ENCODE data around the gene CLEC7A.

CLEC7A gene

GRCh38 chr12:10140001-10140400 is 10.0 kb upstream of the CLEC7A start:
- H3K9ac ChIP-seq (ENCODE audit: low read length): no peak overlapping the region
- no peak overlapping the region for H3K27ac ChIP-seq (ENCODE audit: low read depth, low read length)
- no peaks in the 10 kb centered on the region for H3K27me3 ChIP-seq (ENCODE audit: control insufficient read depth, insufficient read depth, low read length)
- H3K4me3 ChIP-seq (ENCODE audit: low read depth, low read length): no peak overlapping the region
- H3K36me3 ChIP-seq (ENCODE audit: control insufficient read depth, insufficient read depth, low read length): no peaks in the 10 kb centered on the region
- H3K9me3 ChIP-seq (ENCODE audit: control insufficient read depth, insufficient read depth, low read depth, low read length): peaks cover 8% of the 10 kb centered on the region; the same call in 1 of the 2 replicates
- no peaks in the 10 kb centered on the region for H3K4me1 ChIP-seq (ENCODE audit: control insufficient read depth, insufficient read depth, low read length)

- Histone ChIP-seq H3K4me1 (ENCODE audit: control insufficient read depth, insufficient read depth, low read length) (peaks cover 17% of the 10 kb centered on the region), H3K36me3 (ENCODE audit: control insufficient read depth, insufficient read depth, low read length) (no peaks in the 10 kb centered on the region), H3K9me3 (ENCODE audit: control insufficient read depth, insufficient read depth, low read depth, low read length) (peaks cover 8% of the 10 kb centered on the region; the same call in 1 of the 2 replicates), H3K4me3 (ENCODE audit: low read depth, low read length) (no peak overlapping the region), H3K27ac (ENCODE audit: low read depth, low read length) (no peak overlapping the region), H3K27me3 (ENCODE audit: control insufficient read depth, insufficient read depth, low read length) (no peaks in the 10 kb centered on the region), H3K9ac (ENCODE audit: low read length) (no peak overlapping the region)
Observed at GRCh38 chr12:10136637-10137205, 6.7 kb upstream of the CLEC7A start.

GRCh38 chr12:10135126-10135525 is 5.1 kb upstream of the CLEC7A start:
- Histone ChIP-seq H3K9me3 (ENCODE audit: control insufficient read depth, insufficient read depth, low read depth, low read length) (peaks cover 8% of the 10 kb centered on the region; the same call in 1 of the 2 replicates), H3K4me3 (ENCODE audit: low read depth, low read length) (no peak overlapping the region), H3K4me1 (ENCODE audit: control insufficient read depth, insufficient read depth, low read length) (peaks cover 29% of the 10 kb centered on the region), H3K36me3 (ENCODE audit: control insufficient read depth, insufficient read depth, low read length) (no peaks in the 10 kb centered on the region), H3K27me3 (ENCODE audit: control insufficient read depth, insufficient read depth, low read length) (no peaks in the 10 kb centered on the region), H3K9ac (ENCODE audit: low read length) (no peak overlapping the region), H3K27ac (ENCODE audit: low read depth, low read length) (no peak overlapping the region)

- peak overlapping the region; percentile 61 for H3K27ac ChIP-seq (ENCODE audit: low read depth, low read length)
Observed at GRCh38 chr12:10132850-10133370, 2.9 kb upstream of the CLEC7A start.

GRCh38 chr12:10131111-10131690 is 1.2 kb upstream of the CLEC7A start:
- Histone ChIP-seq H3K36me3 (ENCODE audit: control insufficient read depth, insufficient read depth, low read length) (no peaks in the 10 kb centered on the region), H3K4me3 (ENCODE audit: low read depth, low read length) (no peak overlapping the region), H3K27ac (ENCODE audit: low read depth, low read length) (peak overlapping the region; percentile 61; the same call in 1 of the 2 replicates), H3K9me3 (ENCODE audit: control insufficient read depth, insufficient read depth, low read depth, low read length) (no peaks in the 10 kb centered on the region), H3K27me3 (ENCODE audit: control insufficient read depth, insufficient read depth, low read length) (no peaks in the 10 kb centered on the region), H3K9ac (ENCODE audit: low read length) (no peak overlapping the region), H3K4me1 (ENCODE audit: control insufficient read depth, insufficient read depth, low read length) (peaks cover 42% of the 10 kb centered on the region)

More at GRCh38 chr12:10132850-10133370, 2.9 kb upstream of the CLEC7A start:
- Histone ChIP-seq H3K36me3 (ENCODE audit: control insufficient read depth, insufficient read depth, low read length) (no peaks in the 10 kb centered on the region), H3K27me3 (ENCODE audit: control insufficient read depth, insufficient read depth, low read length) (no peaks in the 10 kb centered on the region), H3K9ac (ENCODE audit: low read length) (peak overlapping the region; percentile 58), H3K9me3 (ENCODE audit: control insufficient read depth, insufficient read depth, low read depth, low read length) (peaks cover 8% of the 10 kb centered on the region; the same call in 1 of the 2 replicates), H3K4me1 (ENCODE audit: control insufficient read depth, insufficient read depth, low read length) (peaks cover 42% of the 10 kb centered on the region), H3K4me3 (ENCODE audit: low read depth, low read length) (0 out of 2 replicates have a peak overlapping the region, but pooled peaks have one; percentile 19)

- Histone ChIP-seq H3K9ac (ENCODE audit: low read length) (no peak overlapping the region), H3K27ac (ENCODE audit: low read depth, low read length) (no peak overlapping the region), H3K4me3 (ENCODE audit: low read depth, low read length) (no peak overlapping the region), H3K9me3 (ENCODE audit: control insufficient read depth, insufficient read depth, low read depth, low read length) (no peaks in the 10 kb centered on the region), H3K36me3 (ENCODE audit: control insufficient read depth, insufficient read depth, low read length) (no peaks in the 10 kb centered on the region), H3K4me1 (ENCODE audit: control insufficient read depth, insufficient read depth, low read length) (peaks cover 41% of the 10 kb centered on the region), H3K27me3 (ENCODE audit: control insufficient read depth, insufficient read depth, low read length) (no peaks in the 10 kb centered on the region)
Observed at GRCh38 chr12:10128687-10129086, 1.3 kb downstream of the CLEC7A start.

GRCh38 chr12:10126413-10126812 is 3.6 kb downstream of the CLEC7A start:
- Histone ChIP-seq H3K36me3 (ENCODE audit: control insufficient read depth, insufficient read depth, low read length) (no peaks in the 10 kb centered on the region), H3K4me1 (ENCODE audit: control insufficient read depth, insufficient read depth, low read length) (peaks cover 24% of the 10 kb centered on the region), H3K4me3 (ENCODE audit: low read depth, low read length) (no peak overlapping the region), H3K9me3 (ENCODE audit: control insufficient read depth, insufficient read depth, low read depth, low read length) (no peaks in the 10 kb centered on the region), H3K27ac (ENCODE audit: low read depth, low read length) (no peak overlapping the region), H3K9ac (ENCODE audit: low read length) (no peak overlapping the region), H3K27me3 (ENCODE audit: control insufficient read depth, insufficient read depth, low read length) (no peaks in the 10 kb centered on the region)

- Histone ChIP-seq H3K4me3 (ENCODE audit: low read depth, low read length) (no peak overlapping the region), H3K9me3 (ENCODE audit: control insufficient read depth, insufficient read depth, low read depth, low read length) (no peaks in the 10 kb centered on the region), H3K27ac (ENCODE audit: low read depth, low read length) (no peak overlapping the region), H3K27me3 (ENCODE audit: control insufficient read depth, insufficient read depth, low read length) (no peaks in the 10 kb centered on the region), H3K4me1 (ENCODE audit: control insufficient read depth, insufficient read depth, low read length) (no peaks in the 10 kb centered on the region), H3K36me3 (ENCODE audit: control insufficient read depth, insufficient read depth, low read length) (no peaks in the 10 kb centered on the region), H3K9ac (ENCODE audit: low read length) (no peak overlapping the region)
Observed at GRCh38 chr12:10122689-10123088, 7.3 kb downstream of the CLEC7A start.

- H3K27ac ChIP-seq (ENCODE audit: low read depth, low read length): no peak overlapping the region
- H3K9me3 ChIP-seq (ENCODE audit: control insufficient read depth, insufficient read depth, low read depth, low read length): no peaks in the 10 kb centered on the region
- H3K9ac ChIP-seq (ENCODE audit: low read length): no peak overlapping the region
- no peaks in the 10 kb centered on the region for H3K36me3 ChIP-seq (ENCODE audit: control insufficient read depth, insufficient read depth, low read length)
- H3K4me1 ChIP-seq (ENCODE audit: control insufficient read depth, insufficient read depth, low read length): no peaks in the 10 kb centered on the region
- H3K27me3 ChIP-seq (ENCODE audit: control insufficient read depth, insufficient read depth, low read length): no peaks in the 10 kb centered on the region
- H3K4me3 ChIP-seq (ENCODE audit: low read depth, low read length): no peak overlapping the region
Observed at GRCh38 chr12:10121278-10121677, 8.7 kb downstream of the CLEC7A start.

GRCh38 chr12:10119066-10119465 is 10.9 kb downstream of the CLEC7A start:
- Histone ChIP-seq H3K9me3 (ENCODE audit: control insufficient read depth, insufficient read depth, low read depth, low read length) (no peaks in the 10 kb centered on the region), H3K27ac (ENCODE audit: low read depth, low read length) (no peak overlapping the region), H3K4me1 (ENCODE audit: control insufficient read depth, insufficient read depth, low read length) (no peaks in the 10 kb centered on the region), H3K9ac (ENCODE audit: low read length) (no peak overlapping the region), H3K27me3 (ENCODE audit: control insufficient read depth, insufficient read depth, low read length) (no peaks in the 10 kb centered on the region), H3K36me3 (ENCODE audit: control insufficient read depth, insufficient read depth, low read length) (no peaks in the 10 kb centered on the region), H3K4me3 (ENCODE audit: low read depth, low read length) (no peak overlapping the region)

- no peaks in the 10 kb centered on the region for H3K27me3 ChIP-seq (ENCODE audit: control insufficient read depth, insufficient read depth, low read length)
- H3K36me3 ChIP-seq (ENCODE audit: control insufficient read depth, insufficient read depth, low read length): no peaks in the 10 kb centered on the region
- H3K9ac ChIP-seq (ENCODE audit: low read length): no peak overlapping the region
- H3K9me3 ChIP-seq (ENCODE audit: control insufficient read depth, insufficient read depth, low read depth, low read length): 0 out of 2 replicates have a peak, but pooled peaks cover 3% of the 10 kb centered on the region
- no peak overlapping the region for H3K27ac ChIP-seq (ENCODE audit: low read depth, low read length)
- H3K4me3 ChIP-seq (ENCODE audit: low read depth, low read length): no peak overlapping the region
- no peaks in the 10 kb centered on the region for H3K4me1 ChIP-seq (ENCODE audit: control insufficient read depth, insufficient read depth, low read length)
Observed at GRCh38 chr12:10115890-10116289, 14.1 kb downstream of the CLEC7A start.

All from HUES6 (cell line).